NCI-H510A treated with DMSO at 0.1 percent for 48 hours (cell line): ENCODE results near the gene PRR35.

ENCODE experiments used
- DNase-seq: peaks from one replicate; lab custom pipeline; 2025; lab: John Stamatoyannopoulos, UW

PRR35 gene

DNA sequence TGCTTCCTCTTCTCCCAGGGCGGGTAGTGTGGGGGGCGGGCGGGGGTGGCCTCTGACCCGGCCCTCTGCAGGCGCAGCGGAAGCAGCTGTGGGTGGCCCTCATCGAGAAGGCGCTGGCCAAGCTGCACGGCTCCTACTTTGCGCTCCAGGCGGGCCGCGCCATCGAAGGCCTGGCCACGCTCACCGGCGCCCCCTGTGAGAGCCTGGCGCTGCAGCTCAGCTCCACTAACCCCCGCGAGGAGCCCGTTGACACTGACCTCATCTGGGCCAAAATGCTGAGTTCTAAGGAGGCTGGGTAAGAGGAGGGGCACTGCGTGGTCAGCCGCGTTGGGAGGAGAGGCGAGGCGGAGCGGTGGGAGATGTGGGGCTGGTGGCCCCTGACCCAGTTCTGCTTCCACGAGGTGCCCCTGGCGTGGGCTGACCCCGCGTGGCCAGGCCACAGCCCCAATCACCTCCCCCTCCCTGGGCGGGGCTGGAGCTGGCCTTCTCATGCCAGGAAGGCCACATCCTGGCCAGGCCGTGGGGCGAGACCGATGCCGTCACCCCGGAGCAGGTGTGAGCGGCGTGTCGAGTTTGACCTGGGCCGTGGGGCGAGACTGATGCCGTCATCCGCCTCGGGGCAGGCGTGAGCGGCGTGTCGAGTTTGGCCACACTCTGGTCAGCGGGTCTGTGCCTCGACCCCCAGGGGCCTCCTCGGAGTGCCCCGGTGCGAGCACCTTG is 10.5 kb upstream of the PRR35 start:
- no peak for DNase-seq

DNA sequence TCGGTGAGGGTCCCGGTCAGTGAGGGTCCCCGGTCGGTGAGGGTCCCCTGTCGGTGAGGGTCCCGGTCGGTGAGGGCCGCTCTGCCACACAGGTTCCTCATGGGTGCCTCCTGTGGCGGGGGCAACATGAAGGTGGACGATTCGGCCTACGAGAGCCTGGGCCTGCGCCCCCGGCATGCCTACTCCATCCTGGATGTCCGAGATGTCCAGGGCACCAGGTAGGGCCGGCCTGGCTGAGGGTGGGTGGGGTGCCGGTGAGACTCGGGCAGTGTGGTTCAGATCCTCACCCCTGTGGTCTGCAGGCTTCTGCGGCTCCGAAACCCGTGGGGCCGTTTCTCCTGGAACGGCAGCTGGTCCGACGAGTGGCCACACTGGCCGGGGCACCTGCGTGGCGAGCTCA is 9.0 kb upstream of the PRR35 start:
- no peak for DNase-seq

DNA sequence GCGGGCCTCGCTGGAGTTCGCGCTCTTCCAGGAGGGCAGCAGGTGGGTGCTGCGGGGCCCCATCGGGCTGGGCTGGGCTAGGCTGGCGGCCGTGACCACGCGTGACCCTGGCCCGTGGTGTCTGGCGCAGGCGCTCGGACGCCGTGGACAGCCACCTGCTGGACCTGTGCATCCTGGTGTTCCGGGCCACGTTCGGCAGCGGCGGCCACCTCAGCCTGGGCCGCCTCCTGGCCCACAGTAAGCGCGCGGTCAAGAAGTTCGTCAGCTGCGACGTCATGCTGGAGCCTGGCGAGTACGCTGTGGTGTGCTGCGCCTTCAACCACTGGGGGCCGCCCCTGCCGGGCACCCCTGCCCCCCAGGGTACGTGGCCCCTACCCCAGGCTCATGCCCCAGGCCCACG is 8.0 kb upstream of the PRR35 start:
- no peak for DNase-seq

DNA sequence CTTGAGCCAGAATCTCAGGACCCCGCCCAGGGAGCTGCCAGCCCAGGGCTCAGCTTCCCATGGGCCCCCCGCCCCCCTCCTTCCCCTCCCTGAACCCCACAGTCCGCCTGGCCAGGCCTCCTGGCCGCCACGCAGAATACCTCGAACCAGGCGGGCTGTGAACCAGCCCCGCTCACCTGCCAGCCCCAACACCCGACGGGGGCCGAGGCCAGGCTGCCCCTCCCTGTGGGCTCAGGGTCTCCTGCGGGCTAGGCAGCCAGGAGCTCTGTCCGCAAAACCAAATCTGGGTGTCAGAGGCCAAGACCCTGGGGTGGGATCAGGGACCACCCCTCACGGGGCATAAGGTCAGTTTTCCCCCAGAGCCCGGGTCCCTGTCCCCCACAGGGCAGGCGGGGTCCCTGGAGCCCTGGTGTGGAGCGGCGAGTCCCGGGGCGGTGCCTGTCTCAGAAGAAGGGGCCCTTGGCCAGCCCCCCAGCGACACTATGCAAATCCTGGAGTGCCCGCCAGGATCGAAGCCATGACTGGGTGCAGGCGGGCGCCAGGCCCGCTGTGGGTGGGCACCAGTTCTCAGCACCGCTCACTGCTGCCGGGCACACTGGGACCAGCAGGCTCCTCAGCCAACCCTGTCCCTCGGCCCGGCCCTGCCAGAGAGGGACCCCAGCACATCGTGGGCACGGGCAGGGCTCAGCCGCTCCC is 6.4 kb upstream of the PRR35 start:
- no peak for DNase-seq

DNA sequence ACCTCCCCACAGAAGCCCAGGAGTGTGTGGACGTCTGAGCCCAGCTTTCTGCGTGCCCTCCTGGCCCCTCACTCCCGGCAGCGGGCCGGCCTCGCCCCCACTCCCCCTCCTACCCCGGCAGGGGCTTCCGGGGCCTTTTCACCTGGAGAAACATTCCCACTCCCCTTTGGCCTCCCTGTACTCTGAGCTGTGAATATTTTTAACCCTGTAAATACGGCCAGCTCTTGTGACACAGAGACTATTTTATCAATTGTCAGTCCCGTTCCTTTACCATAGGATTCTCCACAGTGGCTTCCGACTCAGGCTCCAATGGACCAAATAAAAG is 5.9 kb upstream of the PRR35 start:
- DNase-seq: no peak

DNA sequence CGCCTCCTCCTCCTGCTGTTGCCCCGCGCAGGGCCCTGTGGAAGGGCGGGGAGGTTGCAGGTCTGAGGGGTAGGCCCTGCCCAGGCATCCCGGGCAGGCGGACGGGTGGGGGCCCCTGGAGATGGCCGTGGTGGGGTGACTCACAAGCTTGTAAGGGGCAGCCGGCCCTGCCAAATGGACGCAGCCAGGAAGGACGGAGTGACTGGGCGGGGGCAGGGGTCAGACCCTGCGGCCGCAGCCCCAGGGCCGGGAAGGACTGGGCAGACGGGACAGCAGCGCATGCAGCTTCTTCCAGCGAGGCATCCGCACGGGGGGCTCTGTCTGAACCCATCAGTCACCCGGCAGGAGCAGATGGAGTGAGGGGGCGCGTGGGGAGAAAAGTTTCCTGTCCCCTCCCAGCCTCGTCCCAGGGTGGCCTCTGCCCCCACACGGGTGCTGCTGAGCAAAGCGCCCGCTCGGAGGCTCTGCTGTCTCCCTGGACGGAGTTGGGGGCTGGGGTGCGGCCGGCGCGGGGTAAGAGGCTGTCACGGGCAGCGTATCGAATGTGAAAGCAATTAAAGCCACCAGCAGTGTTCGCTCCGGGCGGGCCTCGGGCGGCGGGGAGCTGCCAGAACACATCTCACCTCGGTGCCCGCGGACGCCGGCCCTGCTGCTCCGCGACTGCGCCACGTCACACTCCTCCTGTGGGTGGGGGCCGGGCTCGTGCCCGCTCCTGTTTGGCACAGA is 5.4 kb upstream of the PRR35 start:
- no peak for DNase-seq

DNA sequence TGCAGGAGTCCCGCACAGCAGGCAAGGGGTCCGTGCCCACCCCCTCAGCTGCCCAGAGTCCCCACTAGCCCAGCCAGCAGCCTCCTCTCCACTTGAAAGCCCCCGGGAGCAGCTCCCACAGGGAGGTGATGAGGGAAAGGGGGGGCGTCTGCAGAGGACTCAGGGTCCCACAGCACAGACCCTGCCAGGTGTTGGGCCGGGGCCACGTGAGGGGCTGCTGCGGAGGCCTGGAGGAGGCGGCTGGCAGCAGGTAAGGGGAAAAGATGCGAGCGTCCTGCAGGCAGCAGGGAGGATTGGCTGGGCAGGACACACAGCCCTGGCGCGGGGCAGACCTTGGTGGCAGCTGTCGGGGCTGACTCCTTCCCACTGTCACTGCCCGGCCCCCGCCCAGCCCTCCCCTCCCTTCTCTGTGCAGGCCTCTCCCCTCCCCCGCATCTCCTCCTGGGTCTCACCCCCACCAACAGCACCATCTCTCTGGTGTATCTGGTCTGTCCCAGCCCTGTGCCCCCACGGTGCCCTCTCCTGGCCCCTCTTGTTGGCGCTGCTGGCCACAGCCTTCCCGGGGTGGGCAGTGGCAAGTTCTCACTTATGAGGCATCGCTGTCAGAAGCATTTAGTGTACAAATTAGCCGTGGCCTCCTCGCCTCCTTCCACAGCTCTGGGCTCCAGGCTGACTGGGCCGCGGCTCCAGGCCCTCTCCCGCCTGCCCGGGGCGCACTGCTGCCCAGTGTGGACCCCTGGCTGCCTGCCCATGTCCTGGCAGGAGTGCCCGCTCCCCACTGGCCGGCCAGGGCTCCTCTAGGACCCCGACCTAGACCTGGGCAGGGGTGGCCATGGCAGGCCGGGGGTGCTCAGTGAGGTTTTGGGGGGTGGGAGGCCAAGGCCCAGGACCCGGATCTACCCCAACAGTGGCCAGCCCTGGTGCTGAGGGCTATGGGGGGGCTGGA is 4.4 kb upstream of the PRR35 start:
- no peak for DNase-seq

DNA sequence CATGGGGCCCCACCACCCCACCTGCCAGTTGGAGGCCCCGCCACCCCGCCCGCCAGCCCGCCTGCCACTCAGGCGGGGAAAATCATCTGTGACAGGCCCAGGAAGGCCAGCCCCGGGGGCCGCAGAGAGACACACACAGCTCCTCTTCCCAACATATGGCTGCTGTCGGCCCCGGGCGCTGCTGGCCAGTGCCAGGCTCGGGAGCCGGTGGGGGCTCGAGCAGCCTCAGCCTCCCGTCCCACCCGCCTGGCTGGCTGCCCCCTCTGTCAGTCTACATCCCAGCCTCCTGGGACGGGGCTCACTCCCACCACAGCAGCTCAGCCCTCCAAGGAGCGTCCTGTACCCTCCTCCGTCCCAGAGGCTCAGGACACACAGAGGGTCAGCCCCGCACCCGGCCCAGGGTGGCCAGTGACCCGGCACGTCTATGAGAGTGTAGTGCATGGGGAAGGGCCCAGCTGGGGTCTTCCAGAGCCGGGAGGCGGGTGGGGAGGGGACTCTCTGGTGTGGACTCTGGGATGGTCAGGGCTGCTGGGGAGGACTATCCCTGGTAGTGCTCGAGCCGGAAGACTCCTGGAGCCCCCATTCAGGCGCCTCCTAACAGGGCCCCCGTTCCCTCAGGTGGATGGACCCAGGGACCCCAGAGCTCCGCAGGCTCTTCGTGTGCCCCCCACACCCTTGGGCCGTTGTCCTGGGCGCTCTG is 3.6 kb upstream of the PRR35 start:
- no peak for DNase-seq

DNA sequence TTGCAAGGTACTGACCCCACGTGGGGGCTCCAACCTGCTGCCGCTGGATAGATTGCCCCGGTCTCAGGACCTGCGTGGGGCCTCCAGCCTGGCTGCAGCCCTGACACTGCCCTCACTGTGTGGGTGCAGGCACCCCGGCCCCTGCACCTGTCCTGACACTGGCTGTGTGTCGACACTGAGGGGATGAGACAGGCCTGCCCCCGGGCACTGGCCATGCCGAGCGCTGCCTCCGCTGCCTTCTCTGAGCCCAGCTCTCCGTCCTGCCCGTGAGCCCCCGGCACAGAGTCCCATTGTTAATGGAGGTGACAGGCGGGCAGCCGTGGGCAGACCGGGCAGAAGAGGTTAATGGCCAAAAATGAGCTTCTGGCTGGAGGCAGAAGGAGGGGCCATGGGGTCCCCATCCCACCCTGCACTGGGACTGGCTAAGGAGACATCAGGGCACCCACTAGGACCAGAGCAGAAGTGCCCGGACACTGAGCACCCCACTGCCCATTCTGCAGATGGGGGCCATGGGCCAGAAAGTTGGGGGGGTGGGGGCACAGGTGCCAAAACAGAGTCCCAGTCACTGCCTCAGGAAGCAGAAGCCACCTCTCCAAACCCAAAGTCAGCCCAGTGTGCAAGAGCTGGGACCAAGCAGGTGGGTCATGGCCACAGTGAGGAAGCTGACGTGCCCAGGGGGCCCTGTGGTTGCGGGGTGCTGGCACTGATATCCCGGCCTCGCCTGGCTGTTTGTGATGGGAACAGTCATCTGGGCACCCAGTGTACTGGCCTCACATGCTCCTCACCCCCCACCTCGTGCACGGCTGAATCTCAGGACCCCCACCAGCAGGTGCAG is 2.5 kb upstream of the PRR35 start:
- DNase-seq: no peak

DNA sequence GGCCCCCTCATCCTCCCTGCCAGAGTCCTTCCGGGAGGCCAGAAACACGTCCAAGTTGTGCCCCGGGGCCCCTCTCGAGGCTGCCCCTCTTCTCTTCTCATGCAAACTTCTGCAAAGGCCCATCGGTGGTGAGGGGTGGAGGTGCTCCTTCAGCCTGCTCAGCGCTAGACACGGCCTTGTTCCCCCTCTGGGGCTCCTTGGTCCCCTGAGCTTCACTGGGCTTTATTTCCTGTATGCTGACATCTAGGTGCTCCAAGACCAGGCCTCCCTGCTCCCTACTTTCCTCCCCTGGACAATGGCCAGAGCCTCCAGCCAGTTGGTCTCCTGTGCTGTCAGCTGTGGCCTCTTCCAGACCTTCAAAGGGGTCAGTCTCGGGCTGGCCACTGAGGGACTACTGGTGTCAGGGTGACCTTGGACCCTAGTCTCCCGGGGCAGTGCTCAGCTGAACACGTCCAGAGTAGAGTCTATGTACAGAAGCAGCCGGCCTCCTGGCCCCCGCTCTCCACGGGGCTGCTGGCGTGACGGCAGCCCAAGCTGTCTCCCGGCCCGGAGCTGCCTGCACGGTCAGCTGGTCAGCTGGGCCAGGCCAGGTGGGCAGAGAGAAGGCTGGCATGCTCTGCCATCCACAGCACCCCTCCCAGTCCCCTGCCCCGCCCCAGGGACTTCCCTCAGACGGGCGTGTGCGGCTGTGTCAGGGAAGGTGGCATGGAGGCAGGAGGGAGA is 1.7 kb upstream of the PRR35 start:
- DNase-seq: no peak

DNA sequence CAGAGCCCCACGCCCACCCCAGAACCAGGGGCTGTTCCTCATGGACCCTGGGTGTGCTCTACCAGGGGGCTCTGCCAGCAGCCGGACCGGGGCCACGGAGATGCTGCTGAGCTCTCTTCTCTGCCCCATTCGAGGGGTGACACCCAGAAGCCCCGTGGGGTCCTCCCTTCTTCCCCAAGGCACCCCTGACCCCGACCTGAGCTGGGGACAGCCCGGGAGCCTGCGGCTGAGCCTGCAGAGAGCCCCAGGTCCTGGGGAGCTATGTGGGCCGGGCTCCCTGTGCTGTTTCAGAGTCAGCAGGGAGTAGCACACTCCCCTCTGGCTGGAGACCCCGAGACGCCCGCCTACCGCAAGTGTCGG is 1.2 kb upstream of the PRR35 start:
- no peak for DNase-seq

DNA sequence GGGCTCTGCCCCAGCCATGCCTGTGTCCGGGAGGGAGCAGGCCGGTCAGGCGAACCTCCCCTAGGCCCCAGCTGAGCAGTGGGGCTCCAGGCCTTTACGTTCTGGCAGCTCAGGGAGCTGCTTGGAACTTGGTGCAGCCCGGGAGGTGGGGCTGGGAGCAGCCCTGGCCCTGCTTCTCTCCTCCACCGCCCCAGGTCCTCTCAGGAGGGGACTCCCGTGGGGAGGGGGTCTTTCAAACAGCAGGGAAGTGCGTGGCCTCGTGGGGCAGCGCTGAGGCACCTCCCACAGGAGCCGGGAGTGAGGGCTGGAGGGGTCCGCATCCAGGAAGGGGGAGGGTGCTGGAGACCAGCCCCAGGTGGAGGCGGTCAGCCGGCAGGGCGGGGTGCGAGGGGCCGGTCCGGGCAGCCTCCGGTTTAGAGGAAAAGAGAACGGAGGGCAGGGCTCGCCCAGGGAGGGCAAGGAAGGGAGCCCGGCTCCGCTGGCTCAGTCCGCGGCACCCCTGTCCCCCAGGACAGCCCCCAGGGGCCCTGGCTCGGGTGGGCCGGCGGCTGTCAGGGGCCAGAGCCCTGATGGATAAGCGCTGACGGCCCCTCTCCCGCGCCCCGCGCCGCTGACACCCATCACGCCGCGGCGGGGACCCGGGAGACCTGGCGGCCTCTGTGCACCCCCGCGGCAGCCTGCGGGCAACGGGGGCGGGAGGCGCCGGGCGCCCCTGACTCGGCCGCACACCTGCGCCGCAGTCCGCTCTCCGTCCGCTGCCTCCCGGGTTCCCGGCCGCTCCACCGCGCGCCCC is 587 bp upstream of the PRR35 start:
- no peak for DNase-seq

DNA sequence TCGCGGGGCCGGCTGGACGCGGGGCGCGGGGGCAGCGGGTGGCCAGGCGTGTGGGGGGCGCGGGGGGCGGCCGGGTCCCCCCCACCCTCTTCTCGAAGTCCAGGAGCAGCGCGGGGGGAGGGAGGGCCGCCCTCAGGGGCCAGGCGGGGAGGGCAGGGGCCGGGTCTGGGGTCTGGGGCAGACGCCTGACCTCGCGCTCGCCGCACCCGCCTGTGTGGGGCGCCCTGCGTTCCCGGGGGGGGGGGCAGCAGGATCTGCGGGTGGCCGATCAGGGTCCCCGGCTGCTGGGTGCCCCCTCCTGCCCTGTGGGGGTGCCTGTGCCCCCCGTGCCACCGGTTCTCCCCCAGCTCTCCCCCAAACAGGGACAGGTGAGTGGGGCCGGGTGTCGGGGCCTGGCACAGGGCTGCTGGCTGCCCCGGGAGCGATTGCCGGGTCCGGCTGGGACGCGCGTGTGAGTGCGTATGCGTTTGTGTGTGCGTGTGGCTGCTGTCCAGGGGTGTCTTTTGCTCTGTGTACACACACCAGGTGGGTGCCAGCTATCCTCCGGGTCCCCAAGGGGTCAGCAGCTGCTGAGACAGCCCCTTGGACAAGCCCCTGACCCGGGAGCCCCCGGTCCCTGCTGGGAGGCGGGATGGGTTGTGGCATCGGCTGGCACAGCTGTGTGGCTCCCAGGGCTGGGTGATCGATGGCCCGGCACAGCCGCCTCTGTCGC is 663 bp downstream of the PRR35 start:
- DNase-seq: no peak

DNA sequence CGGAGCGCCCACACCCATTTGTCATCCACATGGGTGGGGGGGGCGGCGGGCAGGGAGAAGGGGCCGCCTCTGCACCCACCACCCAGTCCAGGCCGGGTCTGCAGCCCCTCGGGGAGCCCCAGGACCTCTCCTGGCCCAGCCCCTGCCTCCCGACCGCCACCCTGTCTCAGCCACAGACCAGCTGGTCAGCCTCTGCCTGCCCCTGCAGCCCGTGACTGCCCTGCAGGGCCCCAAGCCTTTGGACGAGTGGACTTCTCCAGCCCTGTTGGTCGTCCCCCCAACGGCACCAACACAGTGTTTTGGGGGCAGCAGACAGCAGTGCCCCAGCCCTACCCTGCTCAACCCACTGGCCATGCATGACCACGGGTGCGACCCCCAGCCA is 1.2 kb downstream of the PRR35 start:
- DNase-seq: no peak

DNA sequence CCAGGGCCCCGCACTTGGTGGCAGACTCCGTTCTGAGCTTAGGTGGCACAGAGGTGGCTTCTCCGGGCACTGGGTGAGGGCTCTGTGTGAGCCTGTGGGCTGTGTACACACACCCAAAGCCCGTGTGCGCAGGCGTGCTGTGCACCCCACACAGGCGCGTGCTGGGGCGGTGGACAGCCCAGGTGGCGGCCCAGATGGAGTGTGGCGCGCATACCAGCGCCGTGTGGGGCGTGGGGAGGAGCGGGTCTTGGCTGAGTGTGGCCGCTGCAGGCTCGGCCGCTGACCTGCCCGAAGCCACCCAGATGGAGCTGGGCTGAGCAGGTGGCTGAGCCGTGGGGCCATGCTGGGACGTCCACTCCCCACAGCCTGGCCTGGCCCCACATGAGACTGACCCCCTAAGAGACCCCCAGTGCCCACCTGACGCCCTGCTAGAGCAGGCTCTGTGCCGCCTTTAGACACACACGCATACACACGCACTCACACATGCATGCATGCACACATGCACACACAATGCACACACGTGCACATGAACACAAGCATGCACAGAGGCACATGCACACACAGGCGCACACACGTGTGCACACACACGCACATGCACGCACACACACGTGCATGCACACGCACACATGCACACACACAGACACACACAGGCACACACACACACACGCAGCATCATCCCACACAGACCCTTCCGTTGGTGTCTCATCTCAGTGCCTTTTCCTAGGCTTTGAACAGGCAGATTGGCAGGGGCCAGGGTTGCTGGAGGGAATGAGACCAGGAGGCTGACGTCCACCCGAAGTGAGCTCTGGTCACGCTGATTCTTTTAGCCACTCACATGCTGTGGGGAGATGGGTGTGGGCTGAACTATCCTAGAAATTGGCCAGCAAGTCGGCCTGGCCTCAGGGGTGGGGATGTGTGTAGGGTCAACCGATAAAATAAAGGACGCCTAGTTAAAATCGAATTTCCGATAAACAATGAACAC is 2.1 kb downstream of the PRR35 start:
- DNase-seq: no peak

DNA sequence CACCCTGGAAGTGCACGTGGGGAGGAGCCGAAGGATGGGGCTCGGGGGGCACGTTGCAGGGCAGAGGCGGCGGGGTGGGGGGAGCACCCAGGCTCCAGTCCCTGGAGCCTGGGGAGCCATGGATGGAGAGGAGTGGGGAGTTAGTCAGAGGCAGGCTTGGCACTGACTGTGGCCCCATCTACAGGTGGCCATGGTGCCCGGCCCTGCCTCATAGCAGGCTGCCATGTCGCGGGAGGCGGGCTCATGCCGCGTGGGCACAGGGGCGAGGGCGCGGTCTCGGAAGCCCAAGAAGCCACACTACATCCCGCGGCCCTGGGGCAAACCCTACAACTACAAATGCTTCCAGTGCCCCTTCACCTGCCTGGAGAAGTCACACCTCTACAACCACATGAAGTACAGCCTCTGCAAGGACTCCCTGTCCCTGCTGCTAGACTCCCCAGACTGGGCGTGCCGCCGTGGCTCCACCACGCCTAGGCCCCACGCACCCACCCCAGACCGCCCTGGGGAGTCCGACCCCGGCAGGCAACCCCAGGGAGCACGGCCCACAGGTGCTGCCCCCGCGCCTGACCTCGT is 3.0 kb downstream of the PRR35 start:
- DNase-seq: no peak
